Renal pelvis (tissue), 4 donors: ENCODE results near the gene MAGEC3. TPM values are rescaled to one million over a fixed set of nuclear protein-coding genes. Genes with fewer than 3 reads are reported as not detected.

Experiments used
- DNase-seq: peaks from one replicate; pipeline ENCODE4 v3.0.0-alpha.2; 2013
- polyA plus RNA-seq, 3 donors: library from polyadenylated mRNA; unstranded; fragments of 120-200 nt; gene quantifications; one replicate each; pipeline ENCODE4 v1.2.1, GENCODE V29; 2013; ENCODE audit not compliant: insufficient read length in 3 of 3

The MAGEC3 gene
- polyA plus RNA-seq, 3 donors: 0.28 to 0.99 (median 0.84) TPM

DNA sequence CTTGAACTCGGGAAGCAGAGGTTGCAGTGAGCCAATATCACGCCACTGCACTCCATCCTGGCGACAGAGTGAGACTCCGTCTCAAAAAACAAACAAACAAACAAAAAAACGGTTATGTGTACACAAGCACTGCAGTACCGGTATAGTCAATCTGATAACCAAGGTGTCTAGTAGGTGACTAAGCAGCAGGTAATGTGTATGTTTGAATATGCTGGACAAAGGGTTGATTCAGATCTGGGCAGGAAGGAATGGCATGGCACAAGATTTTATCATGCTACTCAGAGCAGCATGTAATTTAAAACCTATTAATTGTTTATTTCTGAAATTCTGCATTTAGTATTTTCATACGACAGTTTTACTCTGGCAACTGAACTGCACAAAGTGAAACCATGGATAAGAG lies 107.3 kb downstream of the MAGEC3 start:
- DNase-seq: no peak

DNA sequence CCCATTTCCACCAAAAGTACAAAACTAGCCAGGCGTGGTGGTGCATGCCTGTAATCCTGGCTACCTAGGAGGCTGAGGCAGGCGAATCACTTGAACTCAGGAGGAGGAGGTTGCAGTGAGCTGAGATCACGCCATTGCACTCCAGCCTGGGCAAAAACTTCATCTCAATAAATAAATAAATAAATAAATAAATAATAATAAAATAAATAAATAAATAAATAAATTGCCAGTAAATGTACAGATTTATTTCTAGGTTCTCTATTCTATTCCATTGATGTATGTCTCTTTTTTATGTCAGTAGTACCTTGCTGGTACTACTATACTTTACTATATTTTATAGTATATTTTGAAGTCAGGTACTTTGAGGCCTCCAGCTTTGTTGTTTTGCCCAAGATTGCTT lies 109.2 kb downstream of the MAGEC3 start:
- no peak for DNase-seq

Other genes with a start within 250 kb of the MAGEC3 start
- gene SPANXA2, start 248.6 kb upstream of the MAGEC3 start, polyA plus RNA-seq: not detected
- not detected for gene SPANXD, start 139.6 kb upstream of the MAGEC3 start, polyA plus RNA-seq
- not detected for gene MAGEC1, start 65.6 kb downstream of the MAGEC3 start, polyA plus RNA-seq